Measurements from ENCODE around the gene C11orf52.

Gene C11orf52

GRCh38 chr11:111963931-111964340, 45.2 kb downstream of the C11orf52 start:
- no peak overlapping the region for H4K8ac ChIP-seq (ENCODE audit: low read depth, low read length)
- H3K27me3 ChIP-seq (ENCODE audit: insufficient read depth, low read length), result no peaks in the 10 kb centered on the region
- no peak overlapping the region for H2AFZ ChIP-seq (ENCODE audit: insufficient read depth, low read length, poor library complexity)
- H3K14ac ChIP-seq (ENCODE audit: low read length), result no peak overlapping the region
- WGBS (ENCODE audit: extremely low coverage, insufficient coverage, insufficient read length), result no CpG with 5 or more reads among the region's 5 CpGs
- no peak overlapping the region for H3K4ac ChIP-seq (ENCODE audit: low read depth, low read length)
- no peak overlapping the region for H3K18ac ChIP-seq (ENCODE audit: low read length)
- no peak overlapping the region for H3K9ac ChIP-seq (ENCODE audit: low read length)
- H3K9me3 ChIP-seq (ENCODE audit: insufficient read depth, low read depth, low read length), result peaks cover under 1% of the 10 kb centered on the region
- no peak overlapping the region for H2BK12ac ChIP-seq (ENCODE audit: low read length)
- H2BK5ac ChIP-seq (ENCODE audit: low read depth, low read length, poor library complexity), result no peak overlapping the region
- H2AK5ac ChIP-seq (ENCODE audit: low read length), result no peak overlapping the region
- no peak overlapping the region for H3K4me3 ChIP-seq (ENCODE audit: low read depth, low read length)
- no peak overlapping the region for H3K23ac ChIP-seq (ENCODE audit: low read length)
- DNase-seq, result no peak
- no peak overlapping the region for H2BK120ac ChIP-seq (ENCODE audit: insufficient read depth, low read length, poor library complexity)
- no peaks in the 10 kb centered on the region for H3K79me2 ChIP-seq (ENCODE audit: control insufficient read depth, insufficient read depth, low read length, poor library complexity)
- H3K4me2 ChIP-seq (ENCODE audit: low read length), result no peak overlapping the region
- H3K4me1 ChIP-seq (ENCODE audit: control insufficient read depth in 1 of 2, insufficient read depth in 2 of 2, low read length in 2 of 2), result no peaks in the 10 kb centered on the region
- no peak overlapping the region for H4K91ac ChIP-seq (ENCODE audit: low read depth, low read length)
- no peak overlapping the region for H4K12ac ChIP-seq (ENCODE audit: low read depth, low read length)
- no peaks in the 10 kb centered on the region for H3K36me3 ChIP-seq (ENCODE audit: control insufficient read depth in 1 of 2, insufficient read depth in 2 of 2, low read length in 2 of 2)
- H3K79me1 ChIP-seq (ENCODE audit: low read length), result no peaks in the 10 kb centered on the region
- H3K27ac ChIP-seq (ENCODE audit: low read depth, low read length), result no peak overlapping the region

- no peak overlapping the region for H3K27ac ChIP-seq (ENCODE audit: low read depth, low read length)
- H3K14ac ChIP-seq (ENCODE audit: low read length), result no peak overlapping the region
- no peak overlapping the region for H2BK5ac ChIP-seq (ENCODE audit: low read depth, low read length, poor library complexity)
- H2AK5ac ChIP-seq (ENCODE audit: low read length), result no peak overlapping the region
- H3K23ac ChIP-seq (ENCODE audit: low read length), result no peak overlapping the region
- WGBS (ENCODE audit: extremely low coverage, insufficient coverage, insufficient read length), result no CpG with 5 or more reads among the region's 5 CpGs
- no peaks in the 10 kb centered on the region for H3K79me2 ChIP-seq (ENCODE audit: control insufficient read depth, insufficient read depth, low read length, poor library complexity)
- H3K4ac ChIP-seq (ENCODE audit: low read depth, low read length), result no peak overlapping the region
- H3K4me1 ChIP-seq (ENCODE audit: control insufficient read depth in 1 of 2, insufficient read depth in 2 of 2, low read length in 2 of 2), result no peaks in the 10 kb centered on the region
- H3K4me3 ChIP-seq (ENCODE audit: low read depth, low read length), result no peak overlapping the region
- no peaks in the 10 kb centered on the region for H3K9me3 ChIP-seq (ENCODE audit: insufficient read depth, low read depth, low read length)
- no peak overlapping the region for H2BK12ac ChIP-seq (ENCODE audit: low read length)
- no peak overlapping the region for H3K18ac ChIP-seq (ENCODE audit: low read length)
- no peak for DNase-seq
- no peak overlapping the region for H4K8ac ChIP-seq (ENCODE audit: low read depth, low read length)
- H2AFZ ChIP-seq (ENCODE audit: insufficient read depth, low read length, poor library complexity), result no peak overlapping the region
- no peak overlapping the region for H3K9ac ChIP-seq (ENCODE audit: low read length)
- no peaks in the 10 kb centered on the region for H3K79me1 ChIP-seq (ENCODE audit: low read length)
- H3K27me3 ChIP-seq (ENCODE audit: insufficient read depth, low read length), result no peaks in the 10 kb centered on the region
- H3K4me2 ChIP-seq (ENCODE audit: low read length), result no peak overlapping the region
- no peaks in the 10 kb centered on the region for H3K36me3 ChIP-seq (ENCODE audit: control insufficient read depth in 1 of 2, insufficient read depth in 2 of 2, low read length in 2 of 2)
- H4K91ac ChIP-seq (ENCODE audit: low read depth, low read length), result no peak overlapping the region
- no peak overlapping the region for H4K12ac ChIP-seq (ENCODE audit: low read depth, low read length)
- H2BK120ac ChIP-seq (ENCODE audit: insufficient read depth, low read length, poor library complexity), result no peak overlapping the region
Measured at GRCh38 chr11:111966678-111967077, 48.0 kb downstream of the C11orf52 start.

GRCh38 chr11:111967649-111968048, 48.9 kb downstream of the C11orf52 start:
- no peak for DNase-seq
- no peaks in the 10 kb centered on the region for H3K36me3 ChIP-seq (ENCODE audit: control insufficient read depth in 1 of 2, insufficient read depth in 2 of 2, low read length in 2 of 2)
- no peak overlapping the region for H4K8ac ChIP-seq (ENCODE audit: low read depth, low read length)
- no peak overlapping the region for H3K4me3 ChIP-seq (ENCODE audit: low read depth, low read length)
- H3K9me3 ChIP-seq (ENCODE audit: insufficient read depth, low read depth, low read length), result no peaks in the 10 kb centered on the region
- H3K4me2 ChIP-seq (ENCODE audit: low read length), result no peak overlapping the region
- H2BK5ac ChIP-seq (ENCODE audit: low read depth, low read length, poor library complexity), result no peak overlapping the region
- no peaks in the 10 kb centered on the region for H3K27me3 ChIP-seq (ENCODE audit: insufficient read depth, low read length)
- no peak overlapping the region for H3K18ac ChIP-seq (ENCODE audit: low read length)
- no peaks in the 10 kb centered on the region for H3K79me2 ChIP-seq (ENCODE audit: control insufficient read depth, insufficient read depth, low read length, poor library complexity)
- no peak overlapping the region for H2AK5ac ChIP-seq (ENCODE audit: low read length)
- no CpG with 5 or more reads among the region's 6 CpGs for WGBS (ENCODE audit: extremely low coverage, insufficient coverage, insufficient read length)
- H4K91ac ChIP-seq (ENCODE audit: low read depth, low read length), result no peak overlapping the region
- H3K14ac ChIP-seq (ENCODE audit: low read length), result no peak overlapping the region
- H3K79me1 ChIP-seq (ENCODE audit: low read length), result no peaks in the 10 kb centered on the region
- no peak overlapping the region for H2AFZ ChIP-seq (ENCODE audit: insufficient read depth, low read length, poor library complexity)
- H3K4me1 ChIP-seq (ENCODE audit: control insufficient read depth in 1 of 2, insufficient read depth in 2 of 2, low read length in 2 of 2), result no peaks in the 10 kb centered on the region
- H3K9ac ChIP-seq (ENCODE audit: low read length), result no peak overlapping the region
- H3K23ac ChIP-seq (ENCODE audit: low read length), result no peak overlapping the region
- no peak overlapping the region for H2BK120ac ChIP-seq (ENCODE audit: insufficient read depth, low read length, poor library complexity)
- no peak overlapping the region for H4K12ac ChIP-seq (ENCODE audit: low read depth, low read length)
- no peak overlapping the region for H2BK12ac ChIP-seq (ENCODE audit: low read length)
- no peak overlapping the region for H3K4ac ChIP-seq (ENCODE audit: low read depth, low read length)
- no peak overlapping the region for H3K27ac ChIP-seq (ENCODE audit: low read depth, low read length)

- Histone ChIP-seq H3K9me3 (ENCODE audit: insufficient read depth, low read depth, low read length) (no peaks in the 10 kb centered on the region), H3K79me1 (ENCODE audit: low read length) (no peaks in the 10 kb centered on the region), H3K36me3 (ENCODE audit: control insufficient read depth in 1 of 2, insufficient read depth in 2 of 2, low read length in 2 of 2) (no peaks in the 10 kb centered on the region), H2BK120ac (ENCODE audit: insufficient read depth, low read length, poor library complexity) (no peak overlapping the region), H3K27ac (ENCODE audit: low read depth, low read length) (no peak overlapping the region), H3K14ac (ENCODE audit: low read length) (no peak overlapping the region), H3K27me3 (ENCODE audit: insufficient read depth, low read length) (no peaks in the 10 kb centered on the region), H2AFZ (ENCODE audit: insufficient read depth, low read length, poor library complexity) (no peak overlapping the region), H3K23ac (ENCODE audit: low read length) (no peak overlapping the region), H3K4ac (ENCODE audit: low read depth, low read length) (no peak overlapping the region), H3K18ac (ENCODE audit: low read length) (no peak overlapping the region), H3K9ac (ENCODE audit: low read length) (no peak overlapping the region), H3K4me3 (ENCODE audit: low read depth, low read length) (no peak overlapping the region), H3K79me2 (ENCODE audit: control insufficient read depth, insufficient read depth, low read length, poor library complexity) (no peaks in the 10 kb centered on the region), H2BK12ac (ENCODE audit: low read length) (no peak overlapping the region), H2AK5ac (ENCODE audit: low read length) (no peak overlapping the region), H4K8ac (ENCODE audit: low read depth, low read length) (no peak overlapping the region), H4K91ac (ENCODE audit: low read depth, low read length) (no peak overlapping the region), H4K12ac (ENCODE audit: low read depth, low read length) (no peak overlapping the region), H2BK5ac (ENCODE audit: low read depth, low read length, poor library complexity) (no peak overlapping the region), H3K4me2 (ENCODE audit: low read length) (no peak overlapping the region), H3K4me1 (ENCODE audit: control insufficient read depth in 1 of 2, insufficient read depth in 2 of 2, low read length in 2 of 2) (no peaks in the 10 kb centered on the region)
- no CpG with 5 or more reads among the region's 3 CpGs for WGBS (ENCODE audit: extremely low coverage, insufficient coverage, insufficient read length)
- no peak for DNase-seq
Measured at GRCh38 chr11:111969344-111969743, 50.6 kb downstream of the C11orf52 start.

All from trophoblast cell (in vitro differentiated cells and primary cell).